GM18511 (cell line): Measurements from ENCODE around the gene EML6.
A peak's percentile ranks its signal among the peaks of the same experiment; 100 is the strongest.

ENCODE experiments used
- ATAC-seq: cut with Tn5 transposase; IDR thresholded peaks from one replicate; pipeline ENCODE4 v1.9.1; 2021; ENCODE audit warnings: mild to moderate bottlenecking, moderate library complexity; ENCODE audit not compliant: unreplicated experiment

EML6 gene

DNA sequence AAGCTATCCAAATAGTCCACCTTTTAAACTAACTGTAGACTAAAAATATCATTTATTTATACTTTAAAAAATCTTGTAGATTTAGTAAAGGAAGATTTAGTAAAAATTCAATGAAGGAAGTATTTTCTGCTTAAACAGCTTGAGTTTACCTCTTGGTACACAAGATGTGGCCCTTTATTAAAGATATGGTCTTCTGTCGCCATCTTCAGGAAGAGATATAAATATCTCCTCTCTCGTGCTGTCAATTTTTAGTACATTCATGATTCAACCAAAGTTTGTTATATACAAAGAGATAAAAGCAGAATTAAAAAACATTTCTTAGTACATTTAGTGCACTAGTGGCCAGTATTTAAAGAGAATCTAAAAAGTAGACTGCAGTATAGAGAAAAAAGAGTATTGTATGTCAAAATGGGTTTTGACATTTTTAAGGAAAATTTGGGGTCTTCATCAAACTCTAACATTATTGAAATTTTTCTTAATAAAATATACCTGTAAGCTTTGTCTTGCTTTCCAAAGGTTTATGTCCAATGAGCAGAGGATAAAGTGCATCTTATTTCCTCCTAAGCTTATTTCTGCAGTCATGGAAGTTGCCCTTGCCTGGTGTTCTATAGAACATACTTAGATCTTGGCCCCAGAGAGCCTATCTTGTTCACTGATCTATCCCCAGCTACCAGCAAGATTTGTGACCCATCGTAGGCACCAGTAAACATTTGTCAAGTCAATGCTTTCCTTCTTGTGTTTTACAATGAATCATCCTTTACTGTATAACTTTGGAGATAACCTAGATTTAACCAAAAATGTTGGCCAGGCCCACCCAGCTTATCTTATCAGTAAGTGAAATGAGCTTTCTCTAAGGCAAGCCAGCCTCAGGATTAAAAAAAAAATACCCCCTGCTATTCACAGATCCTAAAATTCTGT lies 18.5 kb upstream of the EML6 start:
- peak; percentile 64 for ATAC-seq

DNA sequence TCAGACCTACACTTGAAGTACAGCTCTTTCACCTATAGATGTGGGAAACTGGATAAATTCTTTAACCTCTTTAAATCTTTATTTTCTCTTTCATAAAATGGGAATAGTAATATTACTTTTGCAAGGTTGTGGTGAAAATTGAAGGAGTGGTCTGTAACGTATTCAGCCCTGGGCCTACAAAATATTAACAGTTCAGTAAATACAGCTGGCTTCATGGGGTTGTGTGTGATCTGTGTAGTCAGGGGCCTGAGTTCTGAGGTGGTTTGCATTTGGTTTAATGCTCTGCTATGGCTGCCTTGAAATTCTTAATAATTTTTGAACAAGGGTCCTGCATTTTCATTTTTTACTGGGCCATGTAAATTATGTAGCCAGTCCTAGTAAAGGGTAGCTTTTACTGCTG lies 16.8 kb upstream of the EML6 start:
- no peak for ATAC-seq

DNA sequence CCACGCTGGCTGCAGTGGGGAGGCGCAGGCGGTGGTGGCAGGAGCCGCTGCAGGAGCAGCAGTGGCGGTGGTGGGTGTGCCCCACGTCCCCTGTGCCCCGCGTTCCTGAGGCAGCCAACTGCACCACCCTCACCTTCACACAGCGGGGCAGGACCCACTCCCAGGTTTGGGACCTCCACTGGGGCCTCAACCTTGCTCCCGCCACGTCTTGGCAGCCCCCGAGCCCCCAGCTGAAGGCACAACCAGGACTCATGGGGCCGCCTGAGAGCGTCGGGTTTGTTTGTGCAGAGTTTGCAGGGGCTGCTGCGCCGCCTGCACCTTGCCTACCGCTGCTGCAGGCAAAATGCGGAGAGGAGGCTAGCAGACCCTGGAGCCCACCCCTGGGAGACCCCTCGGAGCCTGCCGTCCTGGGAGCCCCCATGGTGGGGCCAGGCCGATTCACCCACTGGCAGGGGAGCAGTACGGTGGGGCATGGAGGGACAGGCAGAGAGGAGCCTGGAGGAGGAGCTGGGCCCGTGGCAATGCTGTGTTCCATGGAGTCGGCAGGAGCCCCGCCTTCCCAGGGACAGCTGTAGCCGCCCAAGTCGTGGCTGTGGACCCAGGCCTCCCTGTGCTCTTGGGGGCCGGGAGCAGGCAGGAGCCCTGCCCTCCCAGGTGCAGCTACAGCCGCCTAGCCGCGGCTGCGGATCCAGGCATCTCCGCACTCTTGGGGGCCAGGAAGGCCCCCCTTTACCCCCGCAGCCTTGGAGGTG lies 14.7 kb upstream of the EML6 start:
- ATAC-seq, result peak; percentile 51

DNA sequence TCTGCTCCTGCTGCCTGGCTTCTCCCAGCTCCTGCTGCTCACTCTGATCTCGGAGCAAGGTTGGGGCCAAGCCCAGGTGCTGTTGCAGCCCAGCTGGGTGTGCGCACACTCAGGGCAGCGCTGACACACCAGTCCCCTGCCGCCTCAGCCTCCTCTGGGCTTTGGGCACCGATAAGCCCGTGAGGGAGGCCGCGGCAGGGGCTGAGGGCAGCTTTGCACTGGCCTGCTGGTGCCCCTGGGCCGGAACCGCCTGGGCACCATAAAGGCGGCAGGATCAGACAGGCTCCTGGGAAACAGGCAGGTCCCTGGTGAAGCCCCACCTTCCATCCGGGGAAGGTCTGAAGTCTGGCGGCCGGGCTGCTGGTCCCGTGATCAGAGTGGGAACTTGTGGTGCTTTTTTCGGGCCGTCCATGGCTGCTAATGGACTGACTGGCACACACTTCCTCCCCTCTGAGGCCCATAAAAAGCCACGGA lies 14.1 kb upstream of the EML6 start:
- peak; percentile 50 for ATAC-seq

DNA sequence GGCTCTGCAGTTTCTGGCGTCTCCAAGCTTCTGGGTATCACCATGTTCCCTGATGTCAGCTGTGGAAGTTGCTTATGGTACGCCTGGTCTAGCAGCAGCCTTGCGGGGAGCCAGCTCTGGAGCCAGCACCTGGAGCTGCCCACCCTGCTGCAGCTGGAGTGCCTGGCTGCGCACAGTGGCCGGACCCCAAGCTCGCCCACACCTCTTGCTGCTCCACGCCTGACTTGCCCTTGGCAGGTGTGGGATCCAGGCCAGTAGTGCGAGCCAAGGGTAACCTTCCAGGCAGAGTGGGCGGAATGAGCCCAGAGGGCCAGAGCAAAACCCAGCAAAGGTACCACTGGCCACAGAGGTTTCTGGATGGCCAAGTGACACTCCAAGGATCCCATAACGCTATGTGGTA lies 13.2 kb upstream of the EML6 start:
- ATAC-seq, result no peak

DNA sequence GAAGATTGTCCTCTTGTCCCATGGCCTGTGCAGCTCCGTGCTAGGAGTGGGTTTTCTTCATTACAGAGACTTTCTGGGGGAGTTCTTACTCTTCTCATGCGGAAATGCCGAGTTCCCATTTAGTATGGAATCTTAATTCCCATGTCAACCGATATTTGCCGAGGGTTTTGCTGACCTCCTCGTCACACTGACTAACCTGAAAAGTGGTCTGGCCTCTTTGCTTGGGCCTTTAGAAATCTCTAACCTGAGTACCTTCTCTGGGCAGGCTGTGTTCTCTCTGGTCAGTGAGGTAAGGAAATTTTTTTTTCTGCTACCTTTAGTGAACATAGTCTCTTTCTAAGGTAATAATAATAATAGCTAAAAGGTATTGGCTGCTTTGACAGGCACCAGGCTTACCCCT lies 10.9 kb upstream of the EML6 start:
- ATAC-seq, result no peak

DNA sequence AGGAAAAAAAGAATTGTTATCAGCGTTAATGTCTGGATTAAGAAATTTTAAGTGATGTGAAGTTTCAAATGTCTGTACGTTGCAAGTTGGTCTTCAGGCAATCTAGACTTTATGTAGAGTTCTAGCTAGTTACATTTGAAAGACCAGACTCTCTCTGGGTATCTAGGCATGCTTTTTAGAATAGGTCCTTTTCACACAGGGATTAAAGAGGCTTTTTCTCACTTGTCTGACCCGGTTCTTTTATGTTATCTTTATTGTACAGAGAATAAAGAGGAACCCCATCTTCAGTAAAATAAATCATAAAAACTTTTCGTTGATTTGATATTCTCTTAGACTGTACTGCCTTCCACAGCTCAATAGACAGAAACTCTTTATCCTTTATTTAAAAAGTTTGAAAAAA lies 8.5 kb upstream of the EML6 start:
- ATAC-seq, result no peak

DNA sequence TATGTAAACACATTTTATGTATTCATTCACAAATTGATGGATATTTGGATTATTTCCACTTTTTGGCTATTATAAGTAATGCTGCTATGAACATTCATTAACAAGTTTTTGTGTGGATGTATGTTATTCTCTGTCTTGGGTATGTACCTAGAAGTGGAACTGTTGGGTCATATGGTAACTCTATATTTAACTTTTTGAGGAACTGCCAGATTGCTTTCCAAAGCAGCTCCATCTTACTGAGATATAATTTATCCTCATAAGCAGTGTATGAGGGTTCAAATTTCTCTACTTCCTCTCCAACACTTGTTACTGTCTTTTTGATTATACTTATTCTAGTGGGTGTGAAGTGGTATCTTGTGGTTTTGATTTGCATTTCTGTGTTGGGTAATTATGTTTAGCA lies 7.1 kb upstream of the EML6 start:
- no peak for ATAC-seq

DNA sequence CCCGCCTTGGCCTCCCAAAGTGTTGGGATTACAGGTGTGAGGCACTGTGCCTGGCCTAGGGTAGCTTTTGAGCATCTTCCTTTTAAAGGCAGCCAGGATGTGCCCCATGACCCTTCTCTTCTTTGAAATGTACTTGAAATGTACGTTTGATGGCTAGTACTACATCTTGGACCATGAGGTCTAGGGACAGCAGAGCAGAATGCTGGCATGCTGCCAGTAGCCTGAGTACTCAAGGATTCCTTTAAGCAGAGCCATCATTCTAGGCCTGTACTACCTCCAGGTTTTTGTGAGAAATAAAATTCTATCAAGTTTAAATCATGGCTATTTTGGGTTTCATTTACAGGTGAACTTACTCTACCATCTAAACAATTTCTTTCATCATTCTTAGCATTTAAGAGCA lies 2.9 kb upstream of the EML6 start:
- ATAC-seq, result no peak

DNA sequence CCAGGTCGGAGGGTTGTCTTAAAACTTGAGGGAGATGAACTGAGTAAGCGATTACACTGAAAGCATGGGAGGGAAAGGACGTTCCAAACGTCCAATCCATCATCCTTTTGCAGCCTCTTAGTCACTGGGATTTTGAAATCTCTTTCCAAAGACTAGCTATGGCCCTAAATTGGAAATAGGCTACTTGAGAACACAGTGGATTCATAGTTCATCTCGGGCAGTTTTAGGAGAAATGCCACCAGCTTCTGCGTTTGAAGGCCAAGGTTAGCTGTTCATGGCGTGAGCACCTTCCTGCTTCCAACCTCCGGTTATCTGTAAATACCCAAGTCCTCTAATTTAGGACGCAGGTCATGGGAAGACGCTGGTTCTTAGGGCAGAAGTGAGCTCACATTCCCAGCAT lies 821 bp upstream of the EML6 start:
- no peak for ATAC-seq

DNA sequence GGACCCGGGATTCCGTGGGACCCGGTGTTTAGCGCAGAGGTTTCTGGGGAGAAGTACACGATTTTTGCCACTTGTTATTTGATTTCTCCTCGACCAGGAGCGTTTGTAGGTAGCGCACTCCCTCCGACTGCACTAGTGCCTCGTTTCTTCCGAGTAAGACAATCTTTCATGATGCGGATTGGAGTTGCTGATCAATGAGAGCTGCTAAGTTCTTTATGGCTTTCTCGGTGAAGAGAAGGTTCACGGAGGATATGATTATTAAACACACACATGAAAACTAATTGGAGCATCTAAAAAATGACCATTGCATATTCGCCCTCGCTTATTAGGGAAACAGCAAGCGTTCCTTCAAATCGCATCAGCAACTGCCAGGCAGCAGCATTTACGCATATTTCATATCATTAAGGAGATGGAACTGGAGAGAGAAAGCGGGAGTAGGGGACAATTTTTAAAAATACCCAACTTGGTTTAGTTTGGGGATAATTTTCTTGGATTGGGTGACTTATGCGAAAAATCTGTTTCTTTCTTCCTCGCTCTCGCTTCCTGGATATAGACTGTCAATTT lies 616 bp downstream of the EML6 start:
- ATAC-seq, result peak; percentile 1

DNA sequence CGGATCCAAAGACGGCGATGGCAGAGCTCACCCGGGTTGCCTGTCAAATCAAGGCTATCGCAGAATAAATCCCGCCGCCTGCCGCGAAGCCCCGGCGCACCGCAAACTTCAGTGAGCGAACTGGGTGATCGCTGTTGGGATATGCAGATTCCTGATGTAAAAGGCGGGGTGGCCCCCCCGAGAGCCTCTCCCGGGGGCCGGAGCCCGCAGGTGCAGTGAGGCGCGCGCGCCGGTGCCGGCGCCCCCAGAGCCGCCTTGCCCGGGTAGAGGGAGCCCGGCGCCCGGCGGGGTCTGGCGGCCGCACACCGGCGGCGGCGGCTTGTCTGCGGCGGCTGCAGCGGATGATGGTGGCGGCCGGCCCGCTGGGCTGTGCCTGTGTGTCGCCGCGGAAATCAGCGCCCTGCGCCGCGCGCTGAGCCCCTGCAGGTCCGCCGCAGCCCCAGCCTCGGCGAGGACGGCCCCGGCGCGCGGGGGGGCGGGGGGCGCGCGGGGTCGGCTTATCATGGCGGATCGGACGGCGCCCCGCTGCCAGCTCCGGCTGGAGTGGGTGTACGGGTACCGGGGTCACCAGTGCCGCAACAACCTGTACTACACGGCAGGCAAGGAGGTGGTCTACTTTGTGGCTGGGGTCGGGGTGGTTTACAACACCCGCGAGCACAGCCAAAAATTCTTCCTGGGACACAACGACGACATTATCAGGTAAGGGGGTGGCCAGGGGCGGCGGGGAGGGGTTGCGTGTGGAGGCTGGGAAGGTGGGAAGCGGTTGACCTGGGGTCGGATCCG lies 1.3 kb downstream of the EML6 start:
- no peak for ATAC-seq

DNA sequence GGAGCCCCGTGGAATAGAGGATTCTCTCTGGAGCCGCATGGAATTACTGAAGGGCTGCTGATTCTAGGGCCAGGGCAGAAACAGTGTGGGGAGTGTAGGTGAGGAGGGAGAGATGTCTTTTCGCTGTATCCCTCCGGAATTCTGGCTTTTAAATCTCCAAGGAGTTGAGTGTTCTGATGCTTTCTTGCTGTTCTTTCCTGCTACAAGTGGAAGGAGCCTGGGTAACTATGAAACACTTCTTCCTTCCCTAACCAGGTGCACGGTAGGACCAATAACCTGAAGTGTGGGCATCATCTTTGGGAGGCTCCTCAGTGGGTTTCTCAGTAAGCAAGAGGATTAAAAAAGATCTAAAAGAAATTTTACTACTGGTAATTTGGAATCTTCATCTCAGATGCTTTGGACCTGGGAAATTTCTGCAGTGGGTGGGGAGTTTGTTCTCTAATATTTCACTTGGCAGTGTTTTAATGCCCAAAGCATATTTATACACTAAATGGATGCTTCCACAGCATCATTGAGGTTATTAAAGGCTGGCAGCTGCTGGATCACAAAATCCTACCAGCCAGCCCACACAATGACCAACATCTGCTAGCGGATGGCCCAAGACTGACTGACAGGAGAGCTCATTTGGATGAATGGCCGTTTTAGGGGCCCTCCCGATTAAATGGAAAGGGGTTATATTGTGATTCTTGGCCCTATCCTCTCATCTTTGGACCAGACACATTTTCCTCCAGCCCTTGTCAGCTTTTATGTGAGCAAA lies 2.1 kb downstream of the EML6 start:
- ATAC-seq, result no peak

DNA sequence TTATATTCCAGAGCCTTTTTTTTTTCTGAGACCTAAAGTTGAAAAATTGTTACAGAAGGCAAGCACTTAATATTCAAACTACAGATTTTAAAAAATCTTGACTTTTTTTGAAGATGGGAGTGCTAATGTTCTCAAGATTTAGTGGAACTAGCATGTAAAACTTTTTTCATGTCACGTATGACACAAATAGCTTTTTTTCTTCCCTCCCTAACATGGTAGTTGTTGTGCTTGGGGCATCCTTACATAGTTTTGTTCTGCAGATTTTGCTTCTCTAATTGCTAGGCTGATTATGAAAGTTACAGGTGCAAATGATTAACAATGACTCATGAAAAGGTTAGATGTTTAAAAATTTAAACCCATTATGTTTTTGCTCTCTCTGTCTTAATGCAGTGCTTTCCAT lies 3.0 kb downstream of the EML6 start:
- ATAC-seq, result no peak

DNA sequence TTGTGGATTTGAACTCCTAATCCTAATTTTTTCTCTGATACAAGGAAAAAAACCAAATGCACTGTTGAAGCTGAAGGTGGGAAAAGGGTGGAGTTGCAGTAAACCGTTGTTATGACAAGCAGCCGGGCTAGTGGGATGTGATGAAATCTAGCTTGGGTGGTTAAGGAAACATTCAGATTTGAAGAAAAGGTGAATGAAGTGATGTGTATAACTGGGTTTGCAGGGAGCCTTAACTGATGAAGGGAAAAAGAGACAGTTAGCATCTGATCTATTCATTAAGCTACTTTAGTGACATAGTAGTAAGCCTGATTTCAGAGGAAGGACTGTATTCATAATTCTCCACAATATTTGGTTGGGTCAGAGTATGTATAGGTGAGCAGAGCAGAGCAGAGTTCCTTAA lies 3.5 kb downstream of the EML6 start:
- no peak for ATAC-seq

DNA sequence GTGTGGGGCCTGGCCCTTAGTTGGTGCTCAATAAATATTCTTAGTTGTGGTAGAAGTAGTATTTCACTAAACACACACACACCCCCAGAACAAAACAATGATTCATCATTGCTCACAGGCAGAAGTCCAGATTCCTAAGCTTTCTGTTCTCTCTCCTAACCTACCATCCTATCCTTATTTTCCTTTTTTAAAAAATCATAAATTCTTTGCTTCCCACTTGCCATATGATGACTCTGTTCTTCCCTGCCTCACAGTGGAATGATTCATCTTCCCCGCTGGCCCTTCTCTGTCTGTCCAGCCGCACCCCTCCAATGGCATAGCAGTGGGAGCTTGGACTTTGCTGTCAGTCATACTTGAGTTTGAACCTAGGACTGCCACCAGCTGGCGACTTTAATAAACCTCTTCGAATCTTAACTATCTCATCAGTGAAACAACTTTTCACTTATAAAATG lies 5.2 kb downstream of the EML6 start:
- ATAC-seq, result no peak

DNA sequence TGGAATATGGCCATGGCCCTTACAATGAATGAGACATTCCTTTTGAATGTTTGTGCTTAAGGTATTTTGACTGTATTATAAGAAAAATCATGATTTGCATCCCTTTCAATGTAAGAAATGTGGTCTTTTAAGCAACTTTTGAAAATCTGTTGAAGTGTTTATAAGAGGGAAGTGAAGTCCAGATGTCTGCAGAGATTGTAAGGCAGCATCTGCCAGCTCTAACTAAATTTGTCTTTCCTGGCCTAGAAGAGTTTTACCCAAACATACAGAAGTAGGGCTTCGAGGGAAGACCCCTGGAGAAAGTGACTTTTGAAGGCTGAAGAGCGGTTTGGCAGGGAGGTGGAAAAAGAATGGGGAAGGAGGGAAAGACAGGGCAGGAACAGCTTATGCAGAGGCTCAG lies 12.2 kb downstream of the EML6 start:
- no peak for ATAC-seq

DNA sequence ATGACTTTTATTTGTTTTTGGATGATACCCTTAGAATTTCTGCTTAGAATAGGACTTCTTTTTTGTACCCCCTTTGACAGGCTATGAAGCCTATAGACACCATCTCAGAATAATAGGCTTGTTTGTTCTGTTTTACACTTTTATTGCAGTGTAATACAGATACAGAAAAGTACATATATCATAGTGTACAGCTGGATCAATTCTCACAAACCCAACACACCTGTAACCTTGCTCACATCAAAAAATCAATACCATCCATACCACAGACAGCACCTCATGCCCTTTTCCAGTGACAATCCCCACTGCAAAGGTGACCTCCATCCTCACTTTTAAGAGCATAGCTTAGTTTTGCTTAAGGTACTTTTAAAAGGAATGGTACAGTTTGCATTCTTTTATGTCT lies 14.8 kb downstream of the EML6 start:
- ATAC-seq, result no peak

DNA sequence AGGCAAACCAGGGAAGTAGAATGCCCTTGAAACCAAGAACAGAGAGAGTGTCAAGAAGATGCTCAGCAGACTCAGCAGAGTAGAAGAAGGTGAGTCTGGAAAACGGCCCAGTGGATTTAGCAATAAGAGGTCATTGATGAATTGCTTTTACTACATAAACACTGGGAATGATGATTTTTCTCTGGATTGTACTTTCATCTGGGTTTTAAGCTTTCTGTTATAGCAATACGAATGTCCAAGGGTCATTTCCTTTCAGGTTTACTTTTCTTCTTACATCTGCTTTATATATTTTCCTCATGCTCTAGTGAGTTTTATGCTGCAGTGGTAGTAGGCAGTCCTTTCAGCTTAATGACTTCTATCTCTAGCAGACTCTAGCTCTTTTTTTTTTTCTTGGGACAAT lies 16.9 kb downstream of the EML6 start:
- ATAC-seq, result no peak

DNA sequence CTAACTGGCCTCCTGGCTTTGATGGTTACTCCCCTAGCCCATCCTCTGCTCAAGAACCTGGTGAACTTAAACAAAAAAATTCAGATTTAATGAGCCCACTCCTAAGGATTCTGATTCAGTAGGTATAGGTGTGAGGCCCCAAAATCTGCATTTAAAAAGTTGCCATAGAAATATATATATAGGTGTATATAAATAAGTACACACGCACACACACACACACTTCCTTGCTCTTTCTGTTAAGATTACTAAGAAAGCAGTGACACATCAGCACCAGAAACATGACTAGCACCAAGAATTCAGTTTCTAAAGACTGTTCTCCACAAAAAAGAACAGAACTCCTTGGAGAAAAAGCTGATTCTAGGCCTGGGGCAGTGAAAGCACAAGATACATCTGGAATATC lies 17.8 kb downstream of the EML6 start:
- ATAC-seq, result no peak
